Activated CD4-positive, alpha-beta T cell treated with anti-CD3 and anti-CD28 coated beads for 36 hours (primary cell): ENCODE results near the gene TMEM132D. TPM values are rescaled to one million over a fixed set of nuclear protein-coding genes. Genes with fewer than 3 reads are reported as not detected.
"Not testable (repeated sequence)": the region's sequence is repeated elsewhere in the genome, so short reads cannot be mapped to it uniquely, and the experiment has no call there.

ENCODE experiments used
- ATAC-seq: fragments of 200-7000 bp; cut with Tn5 transposase; one replicate; pipeline ENCODE4 v1.10.0; 2021; ENCODE audit warnings: mild to moderate bottlenecking, moderate library complexity
- CTCF ChIA-PET: fragments of 350-600 bp; sonication (Branson Sonifier 250); formaldehyde crosslinking; loops from one replicate; lab custom pipeline; 2021; ENCODE audit warnings: antibody characterized with exemption; lab: Charles Lee
- POLR2A ChIA-PET: fragments of 350-600 bp; sonication (Branson Sonifier 250); formaldehyde crosslinking; loops from one replicate; lab custom pipeline; 2021; ENCODE audit warnings: antibody characterized with exemption, inconsistent platforms; lab: Charles Lee
- DNase-seq: peaks from one replicate; pipeline ENCODE4 v3.0.0-alpha.2; 2020
- H3K27ac Mint-ChIP-seq: one replicate; pipeline ENCODE4 v1.8.0; 2021; ENCODE audit warnings: mixed read lengths
- H3K27me3 Mint-ChIP-seq: one replicate; pipeline ENCODE4 v1.8.0; 2021; ENCODE audit warnings: mixed read lengths
- H3K36me3 Mint-ChIP-seq: one replicate; pipeline ENCODE4 v1.8.0; 2021; ENCODE audit warnings: low read depth, mixed read lengths
- H3K4me1 Mint-ChIP-seq: one replicate; pipeline ENCODE4 v1.8.0; 2021; ENCODE audit warnings: mixed read lengths
- H3K4me3 Mint-ChIP-seq: one replicate; pipeline ENCODE4 v1.8.0; 2021; ENCODE audit warnings: mild to moderate bottlenecking, moderate library complexity, mixed read lengths
- H3K9me3 Mint-ChIP-seq: one replicate; pipeline ENCODE4 v1.8.0; 2021; ENCODE audit warnings: low read depth, mixed read lengths
- intact Hi-C, 2 experiments: fragments of 100-400 bp; cut with DNase I in 1 of 2; cut with micrococcal nuclease in 1 of 2; formaldehyde crosslinking; loops; one replicate each; pipeline versions ENCODE4 v1.14.2 to v1.15.1; 2022 to 2024; cut with DNase I, micrococcal nuclease
- total RNA-seq, 2 experiments: library from RNA; stranded (reverse); gene quantifications; one replicate each; pipeline ENCODE4 v1.2.3, GENCODE V29; 2021

The TMEM132D gene
- total RNA-seq, 2 experiments from 2014 or later: not detected

DNA sequence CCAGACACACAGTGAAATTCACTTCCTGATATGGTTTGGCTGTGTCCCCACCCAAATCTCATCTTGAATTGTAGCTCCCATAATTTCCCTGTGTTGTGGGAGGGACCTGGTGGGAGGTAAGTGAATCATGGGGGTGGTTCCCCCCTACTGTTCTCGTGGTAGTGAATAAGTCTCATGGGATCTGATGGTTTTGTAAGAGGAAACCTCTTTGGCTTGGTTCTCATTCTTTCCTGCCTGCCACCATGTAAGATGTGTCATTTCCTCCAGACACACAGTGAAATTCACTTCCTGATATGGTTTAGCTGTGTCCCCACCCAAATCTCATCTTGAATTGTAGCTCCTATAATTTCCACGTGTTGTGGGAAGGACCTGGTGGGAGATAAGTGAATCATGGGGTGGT is 354.8 kb downstream of the TMEM132D start:
- ATAC-seq, intact Hi-C loops, H3K4me1 Mint-ChIP-seq, POLR2A ChIA-PET, H3K27ac Mint-ChIP-seq, CTCF ChIA-PET, H3K27me3 Mint-ChIP-seq, H3K4me3 Mint-ChIP-seq, H3K36me3 Mint-ChIP-seq, DNase-seq: not testable (repeated sequence)
- peaks cover 19% of the 10 kb centered on the region for H3K9me3 Mint-ChIP-seq

DNA sequence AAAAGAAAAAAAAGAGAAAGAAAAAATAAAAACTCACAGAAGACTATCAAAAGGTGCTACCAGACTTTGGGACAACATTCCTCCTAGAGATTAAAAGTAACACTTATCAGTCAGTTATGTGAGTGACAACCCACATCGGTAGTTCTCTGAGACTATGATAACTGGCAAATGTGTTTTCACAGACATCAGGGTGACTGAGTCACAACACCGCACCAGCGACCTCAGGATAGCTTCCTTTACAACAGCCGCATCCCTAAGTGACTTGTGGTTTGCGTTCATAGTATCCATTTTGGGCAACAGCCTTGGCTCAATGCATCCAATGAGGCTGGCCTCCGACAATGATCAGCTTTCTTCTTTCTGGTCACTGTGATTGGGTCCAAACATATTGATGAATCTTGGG is 359.1 kb downstream of the TMEM132D start:
- no peak overlapping the region for H3K4me3 Mint-ChIP-seq
- ChIA-PET POLR2A (no interaction called here), CTCF (no interaction called here)
- no peak overlapping the region for H3K27ac Mint-ChIP-seq
- intact Hi-C loops: no loop called here
- H3K4me1 Mint-ChIP-seq: no peaks in the 10 kb centered on the region
- DNase-seq: no peak
- peaks cover 10% of the 10 kb centered on the region for H3K9me3 Mint-ChIP-seq
- no peak for ATAC-seq
- no peaks in the 10 kb centered on the region for H3K36me3 Mint-ChIP-seq
- no peaks in the 10 kb centered on the region for H3K27me3 Mint-ChIP-seq

DNA sequence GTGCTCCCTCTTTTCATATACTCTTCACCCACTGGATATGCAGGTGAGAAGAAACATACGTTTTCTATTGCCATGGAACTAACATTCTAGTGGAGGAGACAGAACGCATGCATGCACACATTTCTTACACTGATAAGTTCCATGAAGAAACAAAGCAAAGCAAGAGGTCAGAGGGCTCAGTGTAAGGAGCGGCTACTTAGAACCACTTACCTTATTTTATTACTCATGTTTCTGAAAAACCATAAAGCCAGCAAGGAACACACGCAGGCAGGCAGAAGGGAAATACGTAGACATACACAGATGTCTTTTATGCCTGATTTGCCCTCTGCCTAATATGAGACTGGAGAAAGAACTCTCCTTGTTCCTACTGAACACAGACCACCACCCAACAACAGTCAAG is 362.9 kb downstream of the TMEM132D start:
- DNase-seq (no peak), ATAC-seq (no peak)
- no peaks in the 10 kb centered on the region for H3K27me3 Mint-ChIP-seq
- H3K4me3 Mint-ChIP-seq: no peak overlapping the region
- peaks cover 10% of the 10 kb centered on the region for H3K9me3 Mint-ChIP-seq
- no peaks in the 10 kb centered on the region for H3K36me3 Mint-ChIP-seq
- ChIA-PET POLR2A (no interaction called here), CTCF (no interaction called here)
- no peaks in the 10 kb centered on the region for H3K4me1 Mint-ChIP-seq
- H3K27ac Mint-ChIP-seq: no peak overlapping the region
- intact Hi-C loops: no loop called here

DNA sequence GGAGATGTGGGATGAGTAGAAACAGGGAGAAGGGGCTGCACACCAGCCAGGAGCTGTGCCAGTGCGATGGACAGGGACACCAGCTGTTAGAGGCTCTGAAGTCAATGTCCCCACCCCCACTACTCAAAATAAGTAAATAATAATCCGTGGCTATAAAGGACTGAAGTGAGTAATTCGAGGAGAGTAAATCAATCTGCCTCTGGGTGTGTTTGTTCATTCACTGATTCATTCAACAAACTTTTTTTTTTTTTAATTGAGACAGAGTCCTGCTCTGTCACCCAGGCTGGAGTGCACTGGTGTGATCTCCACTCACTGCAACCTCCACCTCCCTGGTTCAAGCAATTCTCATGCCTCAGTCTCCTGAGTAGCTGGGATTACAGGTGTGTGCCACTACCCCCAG is 363.6 kb downstream of the TMEM132D start:
- CTCF ChIA-PET: no interaction called here
- no peaks in the 10 kb centered on the region for H3K27me3 Mint-ChIP-seq
- POLR2A ChIA-PET: no interaction called here

DNA sequence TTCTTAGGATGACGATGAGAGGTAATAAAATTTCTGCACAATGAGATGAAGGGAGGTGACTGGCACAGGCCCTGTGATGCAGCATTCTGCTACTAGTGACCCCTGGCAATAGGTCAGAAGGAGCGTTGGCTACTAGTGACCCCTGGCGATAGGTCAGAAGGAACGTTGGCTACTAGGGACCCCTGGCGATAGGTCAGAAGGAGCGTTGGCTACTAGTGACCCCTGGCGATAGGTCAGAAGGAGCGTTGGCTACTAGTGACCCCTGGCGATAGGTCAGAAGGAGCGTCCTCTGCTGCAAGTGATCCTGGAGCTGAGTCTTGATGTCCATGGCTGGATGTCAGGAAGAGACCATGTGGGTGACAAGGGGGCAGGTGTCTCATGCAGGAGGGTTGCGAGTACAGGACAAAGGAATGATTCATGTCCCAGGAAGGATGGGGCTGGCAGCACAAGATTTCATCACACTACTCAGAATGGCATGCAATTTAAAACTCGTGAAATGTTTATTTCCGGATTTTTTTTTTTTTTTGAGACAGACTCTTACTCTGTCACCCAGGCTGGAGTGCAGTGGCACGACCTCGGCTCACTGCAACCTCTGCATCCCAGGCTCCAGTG is 365.0 kb downstream of the TMEM132D start:
- DNase-seq, CTCF ChIA-PET, H3K4me3 Mint-ChIP-seq, ATAC-seq, intact Hi-C loops, H3K27me3 Mint-ChIP-seq, POLR2A ChIA-PET, H3K36me3 Mint-ChIP-seq, H3K27ac Mint-ChIP-seq, H3K4me1 Mint-ChIP-seq: not testable (repeated sequence)
- peaks cover 12% of the 10 kb centered on the region for H3K9me3 Mint-ChIP-seq

More for the DNA sequence above, 363.6 kb downstream of the TMEM132D start:
- no peak for ATAC-seq
- Mint-ChIP-seq H3K4me1 (no peaks in the 10 kb centered on the region), H3K27ac (no peak overlapping the region), H3K4me3 (no peak overlapping the region), H3K9me3 (peaks cover 12% of the 10 kb centered on the region), H3K36me3 (no peaks in the 10 kb centered on the region)
- intact Hi-C loops: no loop called here
- DNase-seq: no peak

DNA sequence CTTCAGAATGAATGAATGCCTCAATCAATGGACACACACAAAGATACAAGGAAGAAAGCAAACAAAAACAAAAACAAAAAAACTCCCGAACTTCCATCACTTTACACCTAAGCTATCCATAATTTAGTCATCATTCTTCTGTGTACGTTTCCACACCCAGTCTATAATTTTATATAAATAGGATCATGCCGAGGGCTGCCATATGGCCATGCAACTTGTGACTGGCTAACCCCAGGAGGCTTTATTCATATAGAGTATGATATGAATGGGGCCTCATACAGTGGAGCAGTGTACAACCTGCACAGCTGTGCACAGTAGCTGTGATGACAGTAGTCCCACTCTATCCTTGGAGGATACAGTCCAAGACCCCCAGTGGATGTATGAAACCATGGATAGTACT is 365.7 kb downstream of the TMEM132D start:
- H3K4me3 Mint-ChIP-seq: no peak overlapping the region

DNA sequence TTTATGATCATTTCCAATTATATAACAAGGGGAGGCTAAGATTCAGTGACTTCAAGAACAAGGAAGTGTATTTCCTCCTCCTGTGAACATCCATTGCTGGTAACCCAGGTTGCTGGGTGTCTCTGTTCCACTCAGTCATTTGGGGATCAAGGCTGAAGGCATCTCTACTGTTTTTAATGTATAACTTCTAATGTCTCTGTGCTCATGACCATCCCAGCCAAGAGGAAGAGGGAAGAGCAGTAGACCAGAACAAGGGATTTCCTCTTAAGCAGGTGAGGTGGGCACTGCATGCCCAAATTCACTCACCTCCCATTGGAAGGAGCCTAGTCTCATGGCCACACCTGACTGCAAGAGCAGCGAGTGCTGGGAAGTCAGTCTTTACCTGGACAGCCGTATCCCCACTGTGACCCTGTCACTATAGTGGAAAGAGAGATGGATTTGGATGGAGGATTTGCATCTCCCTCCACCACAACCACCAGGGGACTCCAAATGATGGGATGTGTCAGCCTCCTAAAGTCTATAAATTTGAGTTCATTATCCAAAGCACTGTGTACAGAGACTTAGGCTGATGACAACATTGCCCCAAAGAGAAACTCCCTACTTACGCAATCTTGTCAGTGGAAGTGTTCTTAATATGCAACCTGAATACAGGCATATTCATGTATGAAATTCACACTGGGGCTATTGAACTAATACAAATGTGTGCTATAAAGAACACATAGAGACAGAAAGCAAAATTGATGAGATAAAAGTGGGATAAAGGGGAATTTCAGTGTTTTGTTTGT is 368.7 kb downstream of the TMEM132D start:
- Mint-ChIP-seq H3K4me3 (no peak overlapping the region), H3K9me3 (peaks cover 11% of the 10 kb centered on the region), H3K27me3 (no peaks in the 10 kb centered on the region), H3K4me1 (no peaks in the 10 kb centered on the region), H3K36me3 (no peaks in the 10 kb centered on the region), H3K27ac (no peak overlapping the region)
- intact Hi-C loops: no loop called here
- ChIA-PET CTCF (no interaction called here), POLR2A (no interaction called here)
- DNase-seq (no peak), ATAC-seq (no peak)

More for the DNA sequence above, 365.7 kb downstream of the TMEM132D start:
- no peak for DNase-seq
- Mint-ChIP-seq H3K27me3 (no peaks in the 10 kb centered on the region), H3K4me1 (no peaks in the 10 kb centered on the region), H3K36me3 (no peaks in the 10 kb centered on the region), H3K9me3 (peaks cover 12% of the 10 kb centered on the region), H3K27ac (no peak overlapping the region)
- CTCF ChIA-PET: no interaction called here
- no peak for ATAC-seq
- POLR2A ChIA-PET: no interaction called here
- intact Hi-C loops: no loop called here

DNA sequence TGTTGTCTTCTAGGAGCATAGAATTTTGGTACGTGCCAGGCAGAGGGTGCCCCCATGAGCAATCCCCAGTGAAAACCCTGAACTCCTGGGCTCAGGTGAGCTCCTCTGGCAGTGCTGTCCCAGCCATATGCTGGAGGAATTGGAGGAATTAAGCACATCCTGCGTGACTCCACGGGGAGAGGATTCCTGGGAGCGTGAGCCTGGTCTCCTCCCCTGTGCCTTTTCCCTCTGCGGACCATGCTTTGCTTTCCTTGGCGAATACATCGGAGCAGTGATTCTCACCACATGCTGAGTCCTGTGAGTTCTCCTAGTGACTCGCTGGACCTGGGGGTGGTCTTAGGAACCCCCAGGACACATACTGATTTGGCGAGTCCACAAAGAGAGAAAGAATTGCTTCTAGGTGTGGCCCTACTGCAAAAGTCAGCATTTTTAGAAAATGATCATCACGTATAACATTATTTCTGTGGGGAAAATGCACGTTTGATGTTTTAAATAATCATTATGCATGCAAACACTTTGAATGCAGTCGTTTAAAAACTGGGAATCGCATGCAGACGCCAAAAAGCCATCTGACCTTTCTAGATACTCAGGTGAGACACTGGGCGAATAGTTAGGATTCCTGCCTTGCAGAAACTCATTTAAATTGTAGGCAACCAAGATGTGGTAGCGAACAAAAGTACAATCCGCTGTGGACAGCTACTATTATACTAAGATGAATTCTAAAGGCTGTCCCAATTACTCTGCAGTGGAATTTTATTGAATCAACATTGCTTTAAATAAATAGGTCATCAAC is 370.9 kb downstream of the TMEM132D start:
- DNase-seq (no peak), ATAC-seq (no peak)
- Mint-ChIP-seq H3K27me3 (no peaks in the 10 kb centered on the region), H3K9me3 (peaks cover 5% of the 10 kb centered on the region), H3K27ac (no peak overlapping the region), H3K36me3 (no peaks in the 10 kb centered on the region), H3K4me3 (no peak overlapping the region), H3K4me1 (no peaks in the 10 kb centered on the region)
- ChIA-PET POLR2A (no interaction called here), CTCF (no interaction called here)
- intact Hi-C loops: no loop called here

DNA sequence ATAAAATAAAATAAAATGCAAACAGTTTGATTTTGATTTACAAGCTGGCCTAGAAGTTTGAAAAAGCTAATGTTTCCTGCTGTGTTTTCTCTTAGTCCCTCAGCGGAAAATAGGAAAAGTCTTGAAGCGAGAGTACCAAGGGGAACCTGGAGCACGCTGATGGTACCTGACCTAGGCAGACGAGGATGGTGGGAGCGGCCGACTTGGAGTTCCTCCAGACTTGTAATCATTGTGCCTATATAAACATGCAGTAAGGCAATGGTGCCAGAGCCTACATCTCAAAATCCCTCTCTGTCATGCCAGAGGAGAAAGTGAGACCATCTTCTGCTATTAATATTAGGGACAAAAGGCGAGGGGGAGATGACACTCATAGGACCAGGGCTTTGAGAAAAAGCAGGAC is 371.7 kb downstream of the TMEM132D start:
- intact Hi-C loops: no loop called here
- POLR2A ChIA-PET: no interaction called here

DNA sequence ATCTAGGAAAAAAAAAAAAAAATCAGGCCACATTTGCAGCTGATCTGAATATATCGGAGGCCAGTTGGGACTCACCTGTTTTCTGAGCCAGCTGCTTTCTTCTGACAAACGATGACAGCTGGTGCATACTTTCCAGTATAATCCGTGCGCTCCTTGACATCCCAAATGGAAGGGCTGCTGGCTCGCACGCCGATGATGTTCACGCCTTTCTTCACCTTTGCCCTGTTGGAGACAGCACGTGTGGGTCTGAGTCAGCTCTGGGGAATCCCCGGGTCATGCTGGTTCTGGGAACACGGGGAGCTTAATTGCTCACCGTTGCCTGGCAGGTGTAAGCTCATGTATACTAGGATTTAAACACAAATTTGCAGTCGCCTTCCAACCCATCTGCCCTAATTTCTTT is 372.8 kb downstream of the TMEM132D start:
- no peak for ATAC-seq
- Mint-ChIP-seq H3K36me3 (no peaks in the 10 kb centered on the region), H3K27me3 (no peaks in the 10 kb centered on the region), H3K4me1 (no peaks in the 10 kb centered on the region), H3K4me3 (no peak overlapping the region), H3K27ac (no peak overlapping the region), H3K9me3 (peaks cover 4% of the 10 kb centered on the region)
- intact Hi-C loops: no loop called here
- POLR2A ChIA-PET: no interaction called here
- DNase-seq: peak; percentile 21
- CTCF ChIA-PET: no interaction called here

More for the DNA sequence above, 371.7 kb downstream of the TMEM132D start:
- no peak overlapping the region for H3K27ac Mint-ChIP-seq
- DNase-seq (no peak), ATAC-seq (no peak)
- H3K4me3 Mint-ChIP-seq: no peak overlapping the region
- no peaks in the 10 kb centered on the region for H3K27me3 Mint-ChIP-seq
- CTCF ChIA-PET: no interaction called here
- H3K4me1 Mint-ChIP-seq: no peaks in the 10 kb centered on the region
- H3K36me3 Mint-ChIP-seq: no peaks in the 10 kb centered on the region
- peaks cover 4% of the 10 kb centered on the region for H3K9me3 Mint-ChIP-seq

DNA sequence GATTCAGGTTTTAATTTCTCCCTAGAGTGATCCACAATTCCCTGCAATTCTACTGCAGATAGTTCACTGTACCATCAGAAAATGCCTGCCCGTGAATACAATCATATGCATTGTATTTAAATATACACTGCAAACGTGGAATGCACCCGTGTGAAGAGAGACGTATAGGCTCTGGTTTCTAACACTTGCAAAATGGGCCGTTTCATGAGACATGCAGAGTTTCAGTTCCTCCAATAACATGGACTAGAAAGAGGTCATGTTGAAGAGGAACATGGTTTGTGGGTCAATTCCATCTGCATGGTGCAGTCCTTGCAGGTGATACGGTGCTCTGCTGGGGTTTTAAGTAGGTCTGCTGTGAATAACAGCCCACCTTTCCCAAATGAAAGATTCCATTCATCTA is 373.3 kb downstream of the TMEM132D start:
- intact Hi-C loops: no loop called here

More for the DNA sequence above, 373.3 kb downstream of the TMEM132D start:
- no peak for ATAC-seq
- no peak overlapping the region for H3K4me3 Mint-ChIP-seq
- POLR2A ChIA-PET: no interaction called here
- no peaks in the 10 kb centered on the region for H3K36me3 Mint-ChIP-seq
- no peak for DNase-seq
- CTCF ChIA-PET: interaction anchor here (0.9 kb wide), 1 partner anchor 16 kb away, joined by 3 read pairs; no protein-coding TSS in a partner anchor
- H3K4me1 Mint-ChIP-seq: no peaks in the 10 kb centered on the region
- no peak overlapping the region for H3K27ac Mint-ChIP-seq
- peaks cover 2% of the 10 kb centered on the region for H3K9me3 Mint-ChIP-seq
- H3K27me3 Mint-ChIP-seq: no peaks in the 10 kb centered on the region
